Type B pancreatic cell (in vitro differentiated cells): ENCODE results near the gene RPP25L. TPM values are rescaled to one million over a fixed set of nuclear protein-coding genes. Genes with fewer than 3 reads are reported as not detected.

Experiments used
- DNase-seq: peaks from one replicate; pipeline ENCODE4 v3.0.0; 2021; ENCODE audit warnings: mixed read lengths; ENCODE audit not compliant: unreplicated experiment; ENCODE audit errors: extremely low spot score
- H3K27ac Mint-ChIP-seq: 2 replicates; pipeline ENCODE4 v1.8.0; 2021; ENCODE audit warnings: mild to moderate bottlenecking, mixed read lengths
- H3K27me3 Mint-ChIP-seq: 2 replicates; pipeline ENCODE4 v1.8.0; 2021; ENCODE audit warnings: mixed read lengths
- H3K36me3 Mint-ChIP-seq: 2 replicates; pipeline ENCODE4 v1.8.0; 2021; ENCODE audit warnings: mixed read lengths
- H3K4me1 Mint-ChIP-seq: one replicate; pipeline ENCODE4 v1.8.0; 2021; ENCODE audit warnings: mixed read lengths; ENCODE audit not compliant: unreplicated experiment
- H3K4me3 Mint-ChIP-seq: 2 replicates; pipeline ENCODE4 v1.8.0; 2021; ENCODE audit warnings: mild to moderate bottlenecking, mixed read lengths
- H3K9me3 Mint-ChIP-seq: 2 replicates; pipeline ENCODE4 v1.8.0; 2021; ENCODE audit warnings: mixed read lengths
- CTCF ChIP-seq: fragments of 200-600 bp; sonication (generic); conservative IDR thresholded peaks from 2 replicates; pipeline ENCODE4 v1.5.0; 2021; ENCODE audit warnings: antibody characterized with exemption, mild to moderate bottlenecking
- total RNA-seq: library from RNA; stranded (reverse); gene quantifications from 2 replicates; pipeline ENCODE4 v1.2.1, GENCODE V29; 2021; ENCODE audit warnings: low replicate concordance

The RPP25L gene
- total RNA-seq, 1 donor from 2014 or later = 31.8 TPM

GRCh38 chr9:34562135-34562745 is 49.7 kb downstream of the RPP25L start:
- H3K4me3 Mint-ChIP-seq = no peak overlapping the region
- peak; percentile 81 for TF ChIP-seq CTCF
- DNase-seq = no peak
- peaks cover 16% of the 10 kb centered on the region for H3K36me3 Mint-ChIP-seq
- H3K9me3 Mint-ChIP-seq = peaks cover 5% of the 10 kb centered on the region
- H3K4me1 Mint-ChIP-seq = peaks cover 57% of the 10 kb centered on the region
- H3K27ac Mint-ChIP-seq = no peak overlapping the region
- H3K27me3 Mint-ChIP-seq = peaks cover 47% of the 10 kb centered on the region

- H3K36me3 Mint-ChIP-seq = peaks cover 16% of the 10 kb centered on the region
- DNase-seq = no peak
- peaks cover 5% of the 10 kb centered on the region for H3K9me3 Mint-ChIP-seq
- H3K4me1 Mint-ChIP-seq = peaks cover 62% of the 10 kb centered on the region
- H3K27me3 Mint-ChIP-seq = peaks cover 49% of the 10 kb centered on the region
- peak overlapping the region; percentile 54 for H3K4me3 Mint-ChIP-seq
- no peak for TF ChIP-seq CTCF
- peak overlapping the region; percentile 18 for H3K27ac Mint-ChIP-seq
Measured at GRCh38 chr9:34560599-34561214, 51.2 kb downstream of the RPP25L start.

Other genes starting within 250 kb of the RPP25L start
- gene MYORG, start 235.2 kb downstream of the RPP25L start, total RNA-seq = 11.6 and 24.5 TPM in 2 replicates
- gene FAM219A, start 153.5 kb downstream of the RPP25L start, total RNA-seq = 13.4 and 22.4 TPM in 2 replicates
- 0.69 and 4.4 TPM in 2 replicates for gene DNAI1, start 153.3 kb downstream of the RPP25L start, total RNA-seq
- 0.95 and 5.5 TPM in 2 replicates for gene ENHO, start 89.1 kb downstream of the RPP25L start, total RNA-seq
- 3.5 and 24.2 TPM in 2 replicates for gene CNTFR, start 22.4 kb downstream of the RPP25L start, total RNA-seq
- gene DCTN3, start 8.4 kb upstream of the RPP25L start, total RNA-seq = 81.6 and 93.4 TPM in 2 replicates
- 0.26 TPM in 1 of 2 replicates, not detected in the other for gene ARID3C, start 17.0 kb upstream of the RPP25L start, total RNA-seq
- 59.0 and 79.7 TPM in 2 replicates for gene SIGMAR1, start 25.7 kb upstream of the RPP25L start, total RNA-seq
- 48.8 and 70.5 TPM in 2 replicates for gene GALT, start 34.6 kb upstream of the RPP25L start, total RNA-seq
- 10.8 and 53.8 TPM in 2 replicates for gene IL11RA, start 40.1 kb upstream of the RPP25L start, total RNA-seq
- 0.43 and 1.1 TPM in 2 replicates for gene CCL27, start 50.6 kb upstream of the RPP25L start, total RNA-seq
- not detected in 2 replicates for gene CCL19, start 79.2 kb upstream of the RPP25L start, total RNA-seq
- gene CCL21, start 98.0 kb upstream of the RPP25L start, total RNA-seq = not detected in 2 replicates